RWPE1 (cell line): ENCODE results near the gene CREB1.

ENCODE experiments used
- CTCF ChIA-PET: fragments of 350-600 bp; sonication (Branson Sonifier 250); formaldehyde crosslinking; extraction: SDS; loops from one replicate; lab custom pipeline; 2021; lab: Yijun Ruan, JAX
- POLR2A ChIA-PET: fragments of 400-600 bp; formaldehyde crosslinking; extraction: SDS; loops from one replicate; lab custom pipeline; 2020; ENCODE audit warnings: antibody characterized with exemption; ENCODE audit not compliant: low non-redundant PET; lab: Yijun Ruan, JAX
- DNase-seq: peaks from one replicate; pipeline ENCODE4 v3.0.0; 2012; ENCODE audit warnings: low spot score
- H3K27ac ChIP-seq: fragments of 450-650 bp; 2 replicates; pipeline ENCODE4 v1.5.1; 2017
- TF ChIP-seq, protein P1 (sequence below): fragments of 450-650 bp; conservative IDR thresholded peaks from 2 replicates; pipeline ENCODE4 v1.5.1; 2017; ENCODE audit warnings: low read depth, mild to moderate bottlenecking

Gene CREB1

DNA sequence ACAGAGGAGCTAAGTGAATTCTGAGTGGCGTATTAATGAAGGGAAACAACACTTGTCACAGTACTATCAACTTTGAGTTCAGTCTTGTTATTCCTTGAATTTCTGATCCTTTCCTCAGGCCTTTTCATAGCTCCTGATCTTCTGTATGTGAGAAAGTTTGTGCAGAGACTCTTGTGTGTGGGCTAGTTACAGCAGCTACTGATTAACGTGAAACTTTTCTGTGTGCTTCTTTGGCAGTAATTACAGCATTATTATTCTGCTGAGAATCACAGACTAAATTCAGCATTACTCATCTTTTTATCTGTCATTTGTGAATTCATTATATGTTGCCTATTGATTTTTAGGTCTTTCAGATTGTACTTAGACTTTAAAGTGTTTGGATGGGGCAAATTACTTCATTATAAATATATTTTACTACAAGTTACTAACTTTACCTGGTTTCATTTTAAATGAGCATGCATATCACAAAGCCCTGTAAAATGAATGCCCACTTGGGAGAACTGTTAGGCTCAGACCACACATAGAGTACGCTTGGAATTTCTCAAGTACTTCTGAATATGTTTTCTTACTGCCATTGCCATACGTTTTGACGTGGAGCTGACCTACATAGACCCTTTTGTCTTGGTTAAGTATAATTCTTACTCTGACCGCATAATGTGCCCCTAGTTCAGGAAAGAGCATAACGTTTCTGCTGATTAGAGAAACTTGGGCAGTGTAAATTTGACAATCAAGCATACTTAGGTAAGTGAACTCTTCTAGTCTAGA, 36.2 kb downstream of the CREB1 start:
- no peak overlapping the region for H3K27ac ChIP-seq
- POLR2A ChIA-PET, result no interaction called here
- CTCF ChIA-PET, result no interaction called here
- TF ChIP-seq, protein P1, sequence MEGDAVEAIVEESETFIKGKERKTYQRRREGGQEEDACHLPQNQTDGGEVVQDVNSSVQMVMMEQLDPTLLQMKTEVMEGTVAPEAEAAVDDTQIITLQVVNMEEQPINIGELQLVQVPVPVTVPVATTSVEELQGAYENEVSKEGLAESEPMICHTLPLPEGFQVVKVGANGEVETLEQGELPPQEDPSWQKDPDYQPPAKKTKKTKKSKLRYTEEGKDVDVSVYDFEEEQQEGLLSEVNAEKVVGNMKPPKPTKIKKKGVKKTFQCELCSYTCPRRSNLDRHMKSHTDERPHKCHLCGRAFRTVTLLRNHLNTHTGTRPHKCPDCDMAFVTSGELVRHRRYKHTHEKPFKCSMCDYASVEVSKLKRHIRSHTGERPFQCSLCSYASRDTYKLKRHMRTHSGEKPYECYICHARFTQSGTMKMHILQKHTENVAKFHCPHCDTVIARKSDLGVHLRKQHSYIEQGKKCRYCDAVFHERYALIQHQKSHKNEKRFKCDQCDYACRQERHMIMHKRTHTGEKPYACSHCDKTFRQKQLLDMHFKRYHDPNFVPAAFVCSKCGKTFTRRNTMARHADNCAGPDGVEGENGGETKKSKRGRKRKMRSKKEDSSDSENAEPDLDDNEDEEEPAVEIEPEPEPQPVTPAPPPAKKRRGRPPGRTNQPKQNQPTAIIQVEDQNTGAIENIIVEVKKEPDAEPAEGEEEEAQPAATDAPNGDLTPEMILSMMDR, result no peak
- DNase-seq, result no peak

DNA sequence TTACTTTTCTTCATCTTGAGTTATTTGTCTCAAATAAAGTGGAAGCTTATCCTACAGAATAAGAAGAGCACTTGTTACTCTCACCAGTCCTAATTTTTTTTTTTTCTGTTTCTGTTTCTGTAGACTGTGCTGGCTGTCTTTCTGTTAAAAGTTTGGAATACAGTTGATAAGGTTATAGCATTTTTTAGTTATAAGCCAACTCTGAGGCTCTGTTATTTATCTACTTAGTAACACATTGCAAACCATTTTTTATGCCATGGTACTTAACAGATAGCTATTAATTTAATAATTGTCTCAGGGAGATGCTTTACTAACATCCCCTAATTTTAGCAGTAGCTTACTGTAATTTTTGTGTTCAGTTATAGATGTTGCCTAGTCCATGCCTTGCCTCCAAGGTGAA, 37.9 kb downstream of the CREB1 start:
- H3K27ac ChIP-seq, result no peak overlapping the region
- no peak for DNase-seq
- ChIA-PET CTCF (interaction anchor here (0.6 kb wide), 1 partner anchor 344 kb away, joined by 4 read pairs; no protein-coding TSS in a partner anchor), POLR2A (no interaction called here)
- TF ChIP-seq, protein P1, result no peak

DNA sequence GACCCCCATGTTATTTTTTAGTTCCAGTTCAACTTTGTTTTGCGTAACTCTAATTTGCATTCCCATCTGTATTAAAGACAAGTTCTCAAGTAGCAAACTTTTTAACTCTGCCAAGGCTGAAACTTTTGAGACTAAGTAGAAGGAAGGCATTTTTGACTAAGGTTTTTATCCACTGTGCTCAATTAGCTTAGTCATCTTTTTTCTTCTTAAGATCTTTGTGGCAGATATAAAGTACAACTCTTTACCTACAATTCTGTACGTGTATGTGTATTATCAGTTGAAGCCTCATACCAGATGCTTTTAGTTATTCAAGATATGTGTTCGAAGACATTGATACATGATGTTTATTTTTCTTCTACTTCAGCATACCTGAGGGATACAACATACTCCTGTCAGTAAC, 41.6 kb downstream of the CREB1 start:
- POLR2A ChIA-PET, result no interaction called here
- H3K27ac ChIP-seq, result no peak overlapping the region
- TF ChIP-seq, protein P1, result no peak
- no peak for DNase-seq
- CTCF ChIA-PET, result interaction anchor here (0.7 kb wide), 1 partner anchor 115 kb away, joined by 7 read pairs; no protein-coding TSS in a partner anchor

DNA sequence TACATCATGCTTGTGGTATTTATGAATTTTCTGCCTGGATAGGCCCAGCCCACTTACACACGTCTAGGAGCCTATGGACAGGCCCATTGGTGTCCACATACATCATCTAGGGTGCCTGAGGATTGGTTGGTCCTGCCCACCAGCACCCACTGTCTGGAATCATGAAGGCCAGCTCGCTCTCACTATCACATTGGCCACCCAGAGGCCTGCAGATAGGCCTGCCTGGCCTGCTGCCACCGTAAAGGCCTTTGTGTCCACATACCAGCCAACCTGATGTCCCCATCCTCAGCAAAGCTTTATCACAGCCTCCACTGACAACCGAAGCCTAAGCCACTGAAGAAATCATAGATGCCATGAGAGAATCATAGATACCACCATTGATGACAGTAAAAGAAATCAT, 55.2 kb downstream of the CREB1 start:
- CTCF ChIA-PET, result no interaction called here
- TF ChIP-seq, protein P1, result no peak
- POLR2A ChIA-PET, result no interaction called here
- no peak overlapping the region for H3K27ac ChIP-seq
- DNase-seq, result no peak

DNA sequence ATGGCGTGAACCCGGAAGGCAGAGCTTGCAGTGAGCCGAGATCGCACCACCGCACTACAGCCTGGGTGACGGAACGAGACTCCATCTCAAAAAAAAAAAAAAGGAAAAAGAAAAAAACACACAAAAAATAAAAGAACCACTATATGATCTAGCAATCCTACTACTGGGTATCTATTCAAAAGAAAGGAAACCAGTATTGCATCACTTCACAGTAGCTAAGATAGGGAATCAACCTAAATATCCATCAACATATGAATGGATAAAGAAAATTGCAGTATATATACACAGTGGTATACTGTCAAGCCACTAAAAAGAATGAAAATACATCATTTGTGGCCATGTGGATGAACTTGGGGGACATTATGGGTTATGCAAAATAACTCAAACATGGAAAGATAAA, 57.5 kb downstream of the CREB1 start:
- CTCF ChIA-PET, result interaction anchor here (0.6 kb wide), 1 partner anchor 180 kb away, joined by 3 read pairs; no protein-coding TSS in a partner anchor
- TF ChIP-seq, protein P1, result no peak

DNA sequence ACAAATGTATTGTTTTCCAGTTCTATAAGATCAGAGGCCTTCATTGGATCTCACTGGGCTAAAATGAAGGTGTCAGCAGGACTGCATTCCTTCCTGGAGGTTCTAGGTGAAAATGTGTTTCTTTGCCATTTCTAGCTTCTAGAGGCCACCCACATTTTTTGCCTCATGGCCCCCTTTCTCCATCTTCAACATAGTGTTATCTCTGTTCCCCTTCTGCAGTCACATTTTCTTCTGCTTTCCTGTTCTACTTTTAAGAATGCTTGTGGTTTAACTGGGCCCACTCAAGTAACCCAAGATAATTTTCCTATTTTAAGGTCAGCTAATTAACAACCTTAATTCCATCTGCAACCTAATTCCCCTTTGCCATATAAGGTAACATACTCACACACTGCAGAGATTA, 59.4 kb downstream of the CREB1 start:
- TF ChIP-seq, protein P1, result no peak
- POLR2A ChIA-PET, result no interaction called here
- H3K27ac ChIP-seq, result no peak overlapping the region
- CTCF ChIA-PET, result interaction anchor here (0.7 kb wide), 1 partner anchor 646 kb away, joined by 3 read pairs; no protein-coding TSS in a partner anchor
- no peak for DNase-seq

More for the DNA sequence above, 57.5 kb downstream of the CREB1 start:
- POLR2A ChIA-PET, result no interaction called here
- DNase-seq, result no peak
- H3K27ac ChIP-seq, result no peak overlapping the region
